Mucosa of stomach (tissue), 1 donor: Measurements from ENCODE around the gene ZNF628.
A peak's percentile ranks its signal among the peaks of the same experiment; 100 is the strongest.

Experiments used
- H3K27me3 ChIP-seq: one replicate; pipeline ENCODE4 v1.7.0; 2013; ENCODE audit warnings: mild to moderate bottlenecking, low read length; ENCODE audit not compliant: control insufficient read depth, insufficient read depth
- H3K36me3 ChIP-seq: one replicate; pipeline ENCODE4 v1.7.0; 2013; ENCODE audit warnings: low read length; ENCODE audit not compliant: control insufficient read depth, insufficient read depth
- H3K4me1 ChIP-seq: one replicate; pipeline ENCODE4 v1.7.0; 2013; ENCODE audit warnings: mild to moderate bottlenecking, low read length; ENCODE audit not compliant: control insufficient read depth, insufficient read depth
- H3K4me3 ChIP-seq: one replicate; pipeline ENCODE4 v1.7.0; 2013; ENCODE audit warnings: low read length
- H3K9ac ChIP-seq: one replicate; pipeline ENCODE4 v1.7.0; 2013; ENCODE audit warnings: mild to moderate bottlenecking, low read length, moderate library complexity
- H3K9me3 ChIP-seq: one replicate; pipeline ENCODE4 v1.7.0; 2013; ENCODE audit warnings: mild to moderate bottlenecking, low read length, moderate library complexity; ENCODE audit not compliant: control insufficient read depth
- donor health status: Pancreatic carcinoma.

Gene ZNF628

GRCh38 chr19:55476100-55476775, at the start of gene ZNF628:
Gene ZNF628 (plus strand): TSS chr19:55476617. CDS start chr19:55479911, 3,294 bp downstream.
- Histone ChIP-seq H3K9ac (peak within 1 kb of the TSS; percentile 67), H3K4me1 (peaks cover 12% of the 10 kb centered on the region), H3K4me3 (peak within 1 kb of the TSS; percentile 44), H3K36me3 (no peaks in the 10 kb centered on the region), H3K9me3 (no peaks in the 10 kb centered on the region), H3K27me3 (no peaks in the 10 kb centered on the region)

GRCh38 chr19:55431183-55431582, 45.2 kb upstream of the ZNF628 start:
- Histone ChIP-seq H3K27me3 (peaks cover 38% of the 10 kb centered on the region), H3K4me1 (no peaks in the 10 kb centered on the region), H3K36me3 (no peaks in the 10 kb centered on the region), H3K9ac (no peak overlapping the region), H3K9me3 (no peaks in the 10 kb centered on the region), H3K4me3 (no peak overlapping the region)

GRCh38 chr19:55432241-55432959, 44.0 kb upstream of the ZNF628 start:
- no peaks in the 10 kb centered on the region for H3K9me3 ChIP-seq
- no peaks in the 10 kb centered on the region for H3K4me1 ChIP-seq
- H3K4me3 ChIP-seq: no peak overlapping the region
- H3K9ac ChIP-seq: no peak overlapping the region
- no peaks in the 10 kb centered on the region for H3K36me3 ChIP-seq
- H3K27me3 ChIP-seq: peaks cover 41% of the 10 kb centered on the region

GRCh38 chr19:55433292-55433691, 43.1 kb upstream of the ZNF628 start:
- no peaks in the 10 kb centered on the region for H3K4me1 ChIP-seq
- no peak overlapping the region for H3K4me3 ChIP-seq
- peaks cover 49% of the 10 kb centered on the region for H3K27me3 ChIP-seq
- no peak overlapping the region for H3K9ac ChIP-seq
- H3K36me3 ChIP-seq: no peaks in the 10 kb centered on the region
- H3K9me3 ChIP-seq: no peaks in the 10 kb centered on the region

- peaks cover 61% of the 10 kb centered on the region for H3K27me3 ChIP-seq
- no peak overlapping the region for H3K4me3 ChIP-seq
- H3K36me3 ChIP-seq: no peaks in the 10 kb centered on the region
Measured at GRCh38 chr19:55434356-55434919, 42.0 kb upstream of the ZNF628 start.

GRCh38 chr19:55435020-55435419, 41.4 kb upstream of the ZNF628 start:
- H3K36me3 ChIP-seq: no peaks in the 10 kb centered on the region
- H3K9me3 ChIP-seq: no peaks in the 10 kb centered on the region
- peaks cover 64% of the 10 kb centered on the region for H3K27me3 ChIP-seq
- H3K4me1 ChIP-seq: no peaks in the 10 kb centered on the region
- no peak overlapping the region for H3K9ac ChIP-seq
- H3K4me3 ChIP-seq: no peak overlapping the region

More at GRCh38 chr19:55434356-55434919, 42.0 kb upstream of the ZNF628 start:
- Histone ChIP-seq H3K4me1 (no peaks in the 10 kb centered on the region), H3K9me3 (no peaks in the 10 kb centered on the region), H3K9ac (no peak overlapping the region)

- Histone ChIP-seq H3K4me1 (peaks cover 10% of the 10 kb centered on the region), H3K9ac (no peak overlapping the region), H3K27me3 (peaks cover 74% of the 10 kb centered on the region), H3K4me3 (no peak overlapping the region), H3K9me3 (no peaks in the 10 kb centered on the region), H3K36me3 (no peaks in the 10 kb centered on the region)
Measured at GRCh38 chr19:55436847-55437246, 39.6 kb upstream of the ZNF628 start.

GRCh38 chr19:55437410-55437809, 39.0 kb upstream of the ZNF628 start:
- Histone ChIP-seq H3K9ac (no peak overlapping the region), H3K36me3 (no peaks in the 10 kb centered on the region), H3K9me3 (no peaks in the 10 kb centered on the region), H3K27me3 (peaks cover 71% of the 10 kb centered on the region), H3K4me3 (no peak overlapping the region), H3K4me1 (peaks cover 12% of the 10 kb centered on the region)

GRCh38 chr19:55439052-55439451, 37.4 kb upstream of the ZNF628 start:
- no peaks in the 10 kb centered on the region for H3K36me3 ChIP-seq
- H3K9ac ChIP-seq: no peak overlapping the region
- H3K4me3 ChIP-seq: no peak overlapping the region
- H3K27me3 ChIP-seq: peaks cover 66% of the 10 kb centered on the region
- no peaks in the 10 kb centered on the region for H3K9me3 ChIP-seq
- H3K4me1 ChIP-seq: peaks cover 12% of the 10 kb centered on the region

- H3K4me3 ChIP-seq: no peak overlapping the region
- H3K4me1 ChIP-seq: peaks cover 12% of the 10 kb centered on the region
- peaks cover 71% of the 10 kb centered on the region for H3K27me3 ChIP-seq
- no peaks in the 10 kb centered on the region for H3K36me3 ChIP-seq
- no peak overlapping the region for H3K9ac ChIP-seq
- no peaks in the 10 kb centered on the region for H3K9me3 ChIP-seq
Measured at GRCh38 chr19:55440411-55441105, 35.9 kb upstream of the ZNF628 start.

GRCh38 chr19:55441319-55441691, 35.1 kb upstream of the ZNF628 start:
- Histone ChIP-seq H3K4me1 (peaks cover 12% of the 10 kb centered on the region), H3K9ac (no peak overlapping the region), H3K36me3 (no peaks in the 10 kb centered on the region), H3K9me3 (no peaks in the 10 kb centered on the region), H3K4me3 (no peak overlapping the region), H3K27me3 (peaks cover 71% of the 10 kb centered on the region)
